HG03565 (cell line): Measurements from ENCODE around the gene EDN2.

Experiments
- ATAC-seq: cut with Tn5 transposase; IDR thresholded peaks from one replicate; pipeline ENCODE4 v1.9.1; 2021; ENCODE audit warnings: mild to moderate bottlenecking, moderate library complexity; ENCODE audit not compliant: unreplicated experiment

The EDN2 gene

GRCh38 chr1:41500378-41500777, 15.9 kb upstream of the EDN2 start:
- no peak for ATAC-seq

- no peak for ATAC-seq
Measured at GRCh38 chr1:41499591-41499990, 15.1 kb upstream of the EDN2 start.

GRCh38 chr1:41498804-41499203, 14.3 kb upstream of the EDN2 start:
- ATAC-seq, result no peak

- ATAC-seq, result no peak
Measured at GRCh38 chr1:41498391-41498790, 13.9 kb upstream of the EDN2 start.

- no peak for ATAC-seq
Measured at GRCh38 chr1:41497461-41498030, 13.1 kb upstream of the EDN2 start.

- ATAC-seq, result no peak
Measured at GRCh38 chr1:41497056-41497440, 12.6 kb upstream of the EDN2 start.

GRCh38 chr1:41496080-41497055, 11.9 kb upstream of the EDN2 start:
- peak; percentile 39 for ATAC-seq

GRCh38 chr1:41495210-41495948, 10.9 kb upstream of the EDN2 start:
- ATAC-seq, result no peak

GRCh38 chr1:41494351-41495209, 10.1 kb upstream of the EDN2 start:
- ATAC-seq, result no peak

GRCh38 chr1:41493626-41494350, 9.3 kb upstream of the EDN2 start:
- ATAC-seq, result no peak

- ATAC-seq, result no peak
Measured at GRCh38 chr1:41493117-41493536, 8.6 kb upstream of the EDN2 start.

GRCh38 chr1:41492341-41492848, 7.9 kb upstream of the EDN2 start:
- ATAC-seq, result no peak

GRCh38 chr1:41490911-41491310, 6.4 kb upstream of the EDN2 start:
- no peak for ATAC-seq

GRCh38 chr1:41489561-41489960, 5.1 kb upstream of the EDN2 start:
- ATAC-seq, result no peak

GRCh38 chr1:41488040-41488951, 3.8 kb upstream of the EDN2 start:
- ATAC-seq, result no peak

- peak; percentile 40 for ATAC-seq
Measured at GRCh38 chr1:41487126-41488039, 2.9 kb upstream of the EDN2 start.

GRCh38 chr1:41486371-41487125, 2.1 kb upstream of the EDN2 start:
- ATAC-seq, result no peak
